HEK293 (cell line): ENCODE measurements around the gene ITGB5.

Experiments used
- FEZF1 ChIP-seq: fragments of 450-650 bp; formaldehyde crosslinking; IDR thresholded peaks from 2 replicates; pipeline ENCODE4 v1.5.1; 2016; ENCODE audit warnings: missing biosample characterization, missing genetic modification characterization
- GLI2 ChIP-seq: fragments of 450-650 bp; formaldehyde crosslinking; IDR thresholded peaks from 2 replicates; pipeline ENCODE4; 2017; ENCODE audit warnings: missing biosample characterization, missing genetic modification characterization, low read depth, borderline replicate concordance
- HOXC10 ChIP-seq: sonication (generic); formaldehyde crosslinking; IDR thresholded peaks from 2 replicates; pipeline ENCODE4 v1.8.1; 2023; ENCODE audit warnings: mild to moderate bottlenecking, missing genetic modification reagents
- IKZF3 ChIP-seq: fragments of 450-650 bp; IDR thresholded peaks from 2 replicates; pipeline ENCODE4 v1.5.0; 2018; ENCODE audit warnings: missing biosample characterization, mild to moderate bottlenecking, missing genetic modification characterization, moderate library complexity
- KLF9 ChIP-seq: fragments of 450-650 bp; formaldehyde crosslinking; IDR thresholded peaks from 2 replicates; pipeline ENCODE4 v1.5.1; 2016; ENCODE audit warnings: missing biosample characterization, missing genetic modification characterization, low read depth
- SP3 ChIP-seq: fragments of 450-650 bp; formaldehyde crosslinking; IDR thresholded peaks from 2 replicates; pipeline ENCODE4 v1.5.1; 2016; ENCODE audit warnings: missing biosample characterization, missing genetic modification characterization
- ZFP69B ChIP-seq: fragments of 450-650 bp; formaldehyde crosslinking; IDR thresholded peaks from 2 replicates; pipeline ENCODE4 v1.5.1; 2016; ENCODE audit warnings: missing biosample characterization, missing genetic modification characterization
- ZNF155 ChIP-seq: fragments of 450-650 bp; formaldehyde crosslinking; IDR thresholded peaks from 2 replicates; pipeline ENCODE4 v1.5.1; 2016; ENCODE audit warnings: missing biosample characterization, missing genetic modification characterization
- ZNF16 ChIP-seq: fragments of 450-650 bp; formaldehyde crosslinking; IDR thresholded peaks from 2 replicates; pipeline ENCODE4 v1.5.1; 2016; ENCODE audit warnings: low read depth, missing biosample characterization, missing genetic modification characterization
- ZNF221 ChIP-seq: fragments of 450-650 bp; formaldehyde crosslinking; IDR thresholded peaks from 2 replicates; pipeline ENCODE4 v1.5.1; 2017; ENCODE audit warnings: missing biosample characterization, missing genetic modification characterization, borderline replicate concordance
- ZNF404 ChIP-seq: fragments of 450-650 bp; formaldehyde crosslinking; IDR thresholded peaks from 2 replicates; pipeline ENCODE4 v1.5.1; 2017; ENCODE audit warnings: missing biosample characterization, missing genetic modification characterization
- ZNF664 ChIP-seq: fragments of 450-650 bp; formaldehyde crosslinking; IDR thresholded peaks from 2 replicates; pipeline ENCODE4 v1.5.1; 2016; ENCODE audit warnings: missing biosample characterization, missing genetic modification characterization
- ZNF707 ChIP-seq: fragments of 450-650 bp; formaldehyde crosslinking; IDR thresholded peaks from 2 replicates; pipeline ENCODE4 v1.5.1; 2016; ENCODE audit warnings: missing biosample characterization, missing genetic modification characterization
- ZNF777 ChIP-seq: fragments of 450-650 bp; formaldehyde crosslinking; IDR thresholded peaks from 2 replicates; pipeline ENCODE4 v1.5.1; 2017; ENCODE audit warnings: missing biosample characterization, missing genetic modification characterization, borderline replicate concordance
- TF ChIP-seq, protein P1 (sequence below): fragments of 450-650 bp; IDR thresholded peaks from 2 replicates; pipeline ENCODE4 v1.5.1; 2018; ENCODE audit warnings: missing biosample characterization, missing genetic modification characterization
- TF ChIP-seq, protein P2 (sequence below): fragments of 450-650 bp; formaldehyde crosslinking; IDR thresholded peaks from 2 replicates; pipeline ENCODE4 v1.5.1; 2016; ENCODE audit warnings: missing biosample characterization, missing genetic modification characterization
- TF ChIP-seq, protein P3 (sequence below): fragments of 450-650 bp; formaldehyde crosslinking; IDR thresholded peaks from 2 replicates; pipeline ENCODE4 v1.5.1; 2016; ENCODE audit warnings: missing biosample characterization, missing genetic modification characterization
- TF ChIP-seq, protein P4 (sequence below): fragments of 450-650 bp; formaldehyde crosslinking; IDR thresholded peaks from 2 replicates; pipeline ENCODE4; 2016; ENCODE audit warnings: missing biosample characterization, missing genetic modification characterization
- TF ChIP-seq, protein P5 (sequence below): fragments of 450-650 bp; formaldehyde crosslinking; IDR thresholded peaks from 2 replicates; pipeline ENCODE4 v1.5.1; 2016; ENCODE audit warnings: missing biosample characterization, missing genetic modification characterization, borderline replicate concordance
- TF ChIP-seq, protein P6 (sequence below): fragments of 450-650 bp; formaldehyde crosslinking; conservative IDR thresholded peaks from 2 replicates; pipeline ENCODE4 v1.5.1; 2016; ENCODE audit warnings: low read depth, missing biosample characterization, missing genetic modification characterization
- TF ChIP-seq, protein P7 (sequence below): fragments of 450-650 bp; formaldehyde crosslinking; IDR thresholded peaks from 2 replicates; pipeline ENCODE4 v1.5.1; 2016; ENCODE audit warnings: missing biosample characterization, missing genetic modification characterization

The ITGB5 gene

DNA sequence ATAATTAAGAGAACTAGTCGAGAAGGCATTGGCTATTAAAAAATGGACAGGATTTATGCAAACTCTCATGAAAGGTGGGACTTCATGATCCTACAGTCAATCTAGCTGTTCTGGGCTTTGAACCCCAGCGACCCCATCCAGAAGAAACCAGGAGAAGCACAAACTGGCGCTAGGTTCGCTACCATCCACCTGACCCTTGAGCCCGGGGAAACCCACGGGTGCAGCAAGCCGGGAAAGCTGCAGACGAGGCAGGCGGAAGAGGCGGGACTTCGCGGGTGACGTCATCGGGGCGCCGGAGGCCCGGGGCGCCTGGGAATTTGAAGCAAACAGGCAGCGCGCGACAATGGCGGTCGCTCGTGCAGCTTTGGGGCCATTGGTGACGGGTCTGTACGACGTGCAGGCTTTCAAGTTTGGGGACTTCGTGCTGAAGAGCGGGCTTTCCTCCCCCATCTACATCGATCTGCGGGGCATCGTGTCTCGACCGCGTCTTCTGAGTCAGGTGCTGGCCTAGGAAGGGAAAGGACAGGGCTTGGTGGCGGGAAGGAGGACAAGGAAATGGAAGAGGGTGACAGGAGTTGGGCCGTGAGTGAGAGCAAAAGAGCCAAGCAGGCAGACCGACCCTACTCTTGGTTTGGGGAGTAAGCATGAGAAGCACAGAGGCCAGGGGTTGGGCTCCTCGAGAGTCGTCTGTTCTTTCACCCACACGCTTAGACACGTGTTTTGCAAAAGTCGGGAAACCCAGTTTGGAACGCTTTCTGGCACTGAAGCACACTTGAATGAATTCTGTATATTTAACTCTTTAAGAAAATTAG, 156.8 kb downstream of the ITGB5 start, which contains the start of gene UMPS (continued):
- no peak for TF ChIP-seq ZNF707 (tag by site-specific recombination)
- TF ChIP-seq ZNF777 (tag by site-specific recombination), result no peak
- peak; percentile 24; the same call in 1 of the 2 replicates for TF ChIP-seq SP3 (tag by site-specific recombination)
- TF ChIP-seq KLF9, result no peak
- TF ChIP-seq, protein P1, sequence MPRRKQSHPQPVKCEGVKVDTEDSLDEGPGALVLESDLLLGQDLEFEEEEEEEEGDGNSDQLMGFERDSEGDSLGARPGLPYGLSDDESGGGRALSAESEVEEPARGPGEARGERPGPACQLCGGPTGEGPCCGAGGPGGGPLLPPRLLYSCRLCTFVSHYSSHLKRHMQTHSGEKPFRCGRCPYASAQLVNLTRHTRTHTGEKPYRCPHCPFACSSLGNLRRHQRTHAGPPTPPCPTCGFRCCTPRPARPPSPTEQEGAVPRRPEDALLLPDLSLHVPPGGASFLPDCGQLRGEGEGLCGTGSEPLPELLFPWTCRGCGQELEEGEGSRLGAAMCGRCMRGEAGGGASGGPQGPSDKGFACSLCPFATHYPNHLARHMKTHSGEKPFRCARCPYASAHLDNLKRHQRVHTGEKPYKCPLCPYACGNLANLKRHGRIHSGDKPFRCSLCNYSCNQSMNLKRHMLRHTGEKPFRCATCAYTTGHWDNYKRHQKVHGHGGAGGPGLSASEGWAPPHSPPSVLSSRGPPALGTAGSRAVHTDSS, result no peak
- no peak for TF ChIP-seq ZNF664 (tag by site-specific recombination)
- no peak for TF ChIP-seq ZNF155 (tag by site-specific recombination)
- TF ChIP-seq, protein P2, sequence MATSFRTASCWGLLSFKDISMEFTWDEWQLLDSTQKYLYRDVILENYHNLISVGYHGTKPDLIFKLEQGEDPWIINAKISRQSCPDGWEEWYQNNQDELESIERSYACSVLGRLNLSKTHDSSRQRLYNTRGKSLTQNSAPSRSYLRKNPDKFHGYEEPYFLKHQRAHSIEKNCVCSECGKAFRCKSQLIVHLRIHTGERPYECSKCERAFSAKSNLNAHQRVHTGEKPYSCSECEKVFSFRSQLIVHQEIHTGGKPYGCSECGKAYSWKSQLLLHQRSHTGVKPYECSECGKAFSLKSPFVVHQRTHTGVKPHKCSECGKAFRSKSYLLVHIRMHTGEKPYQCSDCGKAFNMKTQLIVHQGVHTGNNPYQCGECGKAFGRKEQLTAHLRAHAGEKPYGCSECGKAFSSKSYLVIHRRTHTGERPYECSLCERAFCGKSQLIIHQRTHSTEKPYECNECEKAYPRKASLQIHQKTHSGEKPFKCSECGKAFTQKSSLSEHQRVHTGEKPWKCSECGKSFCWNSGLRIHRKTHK (tag by site-specific recombination), result no peak
- 0 out of 2 replicates have a peak, but pooled peaks have one; percentile 16 for TF ChIP-seq FEZF1 (tag by site-specific recombination)
- no peak for TF ChIP-seq ZNF16 (tag by site-specific recombination)
- no peak for TF ChIP-seq ZNF221 (tag by site-specific recombination)
- TF ChIP-seq, protein P3, sequence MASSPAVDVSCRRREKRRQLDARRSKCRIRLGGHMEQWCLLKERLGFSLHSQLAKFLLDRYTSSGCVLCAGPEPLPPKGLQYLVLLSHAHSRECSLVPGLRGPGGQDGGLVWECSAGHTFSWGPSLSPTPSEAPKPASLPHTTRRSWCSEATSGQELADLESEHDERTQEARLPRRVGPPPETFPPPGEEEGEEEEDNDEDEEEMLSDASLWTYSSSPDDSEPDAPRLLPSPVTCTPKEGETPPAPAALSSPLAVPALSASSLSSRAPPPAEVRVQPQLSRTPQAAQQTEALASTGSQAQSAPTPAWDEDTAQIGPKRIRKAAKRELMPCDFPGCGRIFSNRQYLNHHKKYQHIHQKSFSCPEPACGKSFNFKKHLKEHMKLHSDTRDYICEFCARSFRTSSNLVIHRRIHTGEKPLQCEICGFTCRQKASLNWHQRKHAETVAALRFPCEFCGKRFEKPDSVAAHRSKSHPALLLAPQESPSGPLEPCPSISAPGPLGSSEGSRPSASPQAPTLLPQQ (tag by site-specific recombination), result peak; percentile 58; the same call in 1 of the 2 replicates
- TF ChIP-seq ZNF404 (tag by site-specific recombination), result no peak
- TF ChIP-seq HOXC10 (CRISPR knock-in tag), result no peak
- TF ChIP-seq, protein P4, sequence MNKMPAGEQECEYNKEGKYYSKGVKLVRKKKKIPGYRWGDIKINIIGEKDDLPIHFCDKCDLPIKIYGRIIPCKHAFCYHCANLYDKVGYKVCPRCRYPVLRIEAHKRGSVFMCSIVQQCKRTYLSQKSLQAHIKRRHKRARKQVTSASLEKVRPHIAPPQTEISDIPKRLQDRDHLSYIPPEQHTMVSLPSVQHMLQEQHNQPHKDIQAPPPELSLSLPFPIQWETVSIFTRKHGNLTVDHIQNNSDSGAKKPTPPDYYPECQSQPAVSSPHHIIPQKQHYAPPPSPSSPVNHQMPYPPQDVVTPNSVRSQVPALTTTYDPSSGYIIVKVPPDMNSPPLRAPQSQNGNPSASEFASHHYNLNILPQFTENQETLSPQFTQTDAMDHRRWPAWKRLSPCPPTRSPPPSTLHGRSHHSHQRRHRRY (tag by site-specific recombination), result no peak
- no peak for TF ChIP-seq GLI2 (tag by site-specific recombination)
- TF ChIP-seq, protein P5, sequence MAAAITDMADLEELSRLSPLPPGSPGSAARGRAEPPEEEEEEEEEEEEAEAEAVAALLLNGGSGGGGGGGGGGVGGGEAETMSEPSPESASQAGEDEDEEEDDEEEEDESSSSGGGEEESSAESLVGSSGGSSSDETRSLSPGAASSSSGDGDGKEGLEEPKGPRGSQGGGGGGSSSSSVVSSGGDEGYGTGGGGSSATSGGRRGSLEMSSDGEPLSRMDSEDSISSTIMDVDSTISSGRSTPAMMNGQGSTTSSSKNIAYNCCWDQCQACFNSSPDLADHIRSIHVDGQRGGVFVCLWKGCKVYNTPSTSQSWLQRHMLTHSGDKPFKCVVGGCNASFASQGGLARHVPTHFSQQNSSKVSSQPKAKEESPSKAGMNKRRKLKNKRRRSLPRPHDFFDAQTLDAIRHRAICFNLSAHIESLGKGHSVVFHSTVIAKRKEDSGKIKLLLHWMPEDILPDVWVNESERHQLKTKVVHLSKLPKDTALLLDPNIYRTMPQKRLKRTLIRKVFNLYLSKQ, result no peak
- TF ChIP-seq, protein P6, sequence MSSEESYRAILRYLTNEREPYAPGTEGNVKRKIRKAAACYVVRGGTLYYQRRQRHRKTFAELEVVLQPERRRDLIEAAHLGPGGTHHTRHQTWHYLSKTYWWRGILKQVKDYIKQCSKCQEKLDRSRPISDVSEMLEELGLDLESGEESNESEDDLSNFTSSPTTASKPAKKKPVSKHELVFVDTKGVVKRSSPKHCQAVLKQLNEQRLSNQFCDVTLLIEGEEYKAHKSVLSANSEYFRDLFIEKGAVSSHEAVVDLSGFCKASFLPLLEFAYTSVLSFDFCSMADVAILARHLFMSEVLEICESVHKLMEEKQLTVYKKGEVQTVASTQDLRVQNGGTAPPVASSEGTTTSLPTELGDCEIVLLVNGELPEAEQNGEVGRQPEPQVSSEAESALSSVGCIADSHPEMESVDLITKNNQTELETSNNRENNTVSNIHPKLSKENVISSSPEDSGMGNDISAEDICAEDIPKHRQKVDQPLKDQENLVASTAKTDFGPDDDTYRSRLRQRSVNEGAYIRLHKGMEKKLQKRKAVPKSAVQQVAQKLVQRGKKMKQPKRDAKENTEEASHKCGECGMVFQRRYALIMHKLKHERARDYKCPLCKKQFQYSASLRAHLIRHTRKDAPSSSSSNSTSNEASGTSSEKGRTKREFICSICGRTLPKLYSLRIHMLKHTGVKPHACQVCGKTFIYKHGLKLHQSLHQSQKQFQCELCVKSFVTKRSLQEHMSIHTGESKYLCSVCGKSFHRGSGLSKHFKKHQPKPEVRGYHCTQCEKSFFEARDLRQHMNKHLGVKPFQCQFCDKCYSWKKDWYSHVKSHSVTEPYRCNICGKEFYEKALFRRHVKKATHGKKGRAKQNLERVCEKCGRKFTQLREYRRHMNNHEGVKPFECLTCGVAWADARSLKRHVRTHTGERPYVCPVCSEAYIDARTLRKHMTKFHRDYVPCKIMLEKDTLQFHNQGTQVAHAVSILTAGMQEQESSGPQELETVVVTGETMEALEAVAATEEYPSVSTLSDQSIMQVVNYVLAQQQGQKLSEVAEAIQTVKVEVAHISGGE (tag by site-specific recombination), result peak; percentile 81
- TF ChIP-seq, protein P7, sequence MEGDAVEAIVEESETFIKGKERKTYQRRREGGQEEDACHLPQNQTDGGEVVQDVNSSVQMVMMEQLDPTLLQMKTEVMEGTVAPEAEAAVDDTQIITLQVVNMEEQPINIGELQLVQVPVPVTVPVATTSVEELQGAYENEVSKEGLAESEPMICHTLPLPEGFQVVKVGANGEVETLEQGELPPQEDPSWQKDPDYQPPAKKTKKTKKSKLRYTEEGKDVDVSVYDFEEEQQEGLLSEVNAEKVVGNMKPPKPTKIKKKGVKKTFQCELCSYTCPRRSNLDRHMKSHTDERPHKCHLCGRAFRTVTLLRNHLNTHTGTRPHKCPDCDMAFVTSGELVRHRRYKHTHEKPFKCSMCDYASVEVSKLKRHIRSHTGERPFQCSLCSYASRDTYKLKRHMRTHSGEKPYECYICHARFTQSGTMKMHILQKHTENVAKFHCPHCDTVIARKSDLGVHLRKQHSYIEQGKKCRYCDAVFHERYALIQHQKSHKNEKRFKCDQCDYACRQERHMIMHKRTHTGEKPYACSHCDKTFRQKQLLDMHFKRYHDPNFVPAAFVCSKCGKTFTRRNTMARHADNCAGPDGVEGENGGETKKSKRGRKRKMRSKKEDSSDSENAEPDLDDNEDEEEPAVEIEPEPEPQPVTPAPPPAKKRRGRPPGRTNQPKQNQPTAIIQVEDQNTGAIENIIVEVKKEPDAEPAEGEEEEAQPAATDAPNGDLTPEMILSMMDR, result no peak
- TF ChIP-seq ZFP69B (tag by site-specific recombination), result no peak
- TF ChIP-seq IKZF3 (tag by site-specific recombination), result no peak
